T47D (cell line): ENCODE data around the gene PSTPIP1.

Experiments used
- DNase-seq, 2 experiments: peaks; one replicate each; pipeline versions ENCODE4 v3.0.0 to v3.0.0-alpha.2; 2011 to 2012; ENCODE audit warnings: low read depth in 1 of 2, low spot score in 1 of 2
- JUND ChIP-seq: IDR thresholded peaks from 2 replicates; pipeline ENCODE4 v1.6.1; 2012; ENCODE audit warnings: low read depth
- in situ Hi-C: cut with HindIII; loops from 2 replicates; pipeline ENCODE4 v1.10.0; 2016; ENCODE audit warnings: low sequenced_read_pairs, low pct_unique_long_range_greater_than_20kb

The PSTPIP1 gene

GRCh38 chr15:77012117-77012712, 17.3 kb downstream of the PSTPIP1 start:
- TF ChIP-seq JUND = no peak
- in situ Hi-C loops = no loop called here

DNA sequence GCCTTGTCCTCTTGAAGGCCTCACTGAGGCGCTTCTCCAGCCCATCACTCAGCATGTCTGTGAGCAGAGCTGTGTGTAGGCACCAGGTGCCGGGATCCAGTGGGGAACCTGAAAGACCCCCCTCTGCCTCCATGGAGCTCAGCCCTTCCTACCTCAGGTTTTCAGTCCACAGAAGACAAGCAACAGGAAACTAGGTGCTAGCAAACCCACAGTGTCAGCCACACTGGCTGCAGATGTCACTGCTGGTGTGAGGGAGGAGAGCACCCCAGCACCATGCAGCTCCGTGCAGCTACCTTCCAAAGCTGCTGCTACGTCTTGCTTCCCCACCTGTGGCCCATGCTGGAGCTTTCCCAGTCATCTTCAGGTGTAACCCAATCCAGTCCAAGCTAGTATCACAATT, 17.9 kb downstream of the PSTPIP1 start:
- in situ Hi-C loops = no loop called here
- no peak for TF ChIP-seq JUND
- DNase-seq = no peak

More at GRCh38 chr15:77012117-77012712, 17.3 kb downstream of the PSTPIP1 start:
- no peak for DNase-seq

DNA sequence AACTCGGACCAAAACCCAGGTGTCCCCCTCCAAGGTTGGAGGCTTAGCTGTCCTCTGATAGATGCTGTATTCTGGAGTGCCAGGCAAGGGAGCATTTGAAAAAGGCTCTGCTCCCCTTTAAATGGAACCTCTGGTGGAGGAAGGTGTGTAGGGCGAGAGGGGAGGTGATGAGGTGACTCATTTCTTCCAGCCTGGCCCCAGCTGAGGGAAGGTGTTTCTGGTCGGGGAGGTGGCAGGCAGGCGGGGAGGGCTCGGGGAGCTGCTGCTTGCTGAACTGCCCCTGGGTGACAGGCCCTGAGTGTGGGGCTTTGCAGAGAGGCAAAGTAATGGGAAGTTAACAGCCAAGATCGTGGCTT, 18.8 kb downstream of the PSTPIP1 start:
- TF ChIP-seq JUND = no peak
- no peak for DNase-seq
- in situ Hi-C loops = no loop called here

DNA sequence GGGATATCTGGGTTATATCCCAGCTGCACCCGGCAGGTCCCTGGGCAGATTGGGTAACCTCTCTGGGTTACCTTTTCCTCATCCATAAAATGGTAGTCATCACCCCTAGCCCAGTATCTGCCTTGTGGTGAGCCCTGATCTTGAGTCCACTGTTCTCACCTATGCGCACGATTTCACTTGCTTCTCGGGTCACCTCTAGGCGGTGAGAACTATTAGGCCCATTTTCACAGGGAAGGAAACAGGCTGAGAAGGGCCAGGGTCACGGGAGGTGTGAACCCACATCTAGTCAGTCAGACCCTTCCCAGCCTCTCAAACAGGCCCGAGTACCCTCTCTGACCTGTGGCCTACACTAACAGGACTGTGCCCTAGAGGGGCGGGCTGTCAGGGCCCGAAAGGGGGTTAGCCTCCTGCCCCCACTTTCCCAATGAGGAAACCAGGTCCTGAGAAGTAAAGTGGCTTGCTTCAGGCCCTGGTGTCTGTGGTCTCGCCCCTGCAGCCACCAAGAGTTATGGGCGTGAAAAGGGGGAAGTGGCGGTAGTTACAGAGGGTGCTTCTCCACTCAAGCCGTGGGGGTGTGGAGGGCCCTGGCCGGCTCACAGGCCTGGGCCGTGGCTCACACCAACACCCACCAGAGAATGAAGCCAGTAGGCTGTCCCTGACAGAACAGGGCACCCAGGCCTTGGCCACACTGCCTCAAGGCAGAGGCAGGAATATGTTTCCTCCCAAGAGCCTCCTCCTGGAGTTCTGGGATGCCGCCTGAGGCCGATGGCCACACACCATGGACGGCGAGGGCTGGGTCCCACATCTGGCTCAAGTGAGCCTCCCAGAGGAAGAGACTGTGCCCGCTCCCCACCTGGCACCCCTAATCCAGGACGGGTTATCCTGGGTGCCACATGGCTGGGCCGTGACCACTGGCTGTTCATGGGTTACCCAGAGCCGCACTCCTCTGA, 19.5 kb downstream of the PSTPIP1 start:
- DNase-seq = no peak
- in situ Hi-C loops = no loop called here
- TF ChIP-seq JUND = no peak

- in situ Hi-C loops = no loop called here
- no peak for DNase-seq
- TF ChIP-seq JUND = no peak
These were observed 20.9 kb downstream of the PSTPIP1 start for GRCh38 chr15:77015646-77016320.

GRCh38 chr15:77016321-77016695, 21.4 kb downstream of the PSTPIP1 start:
- no peak for DNase-seq
- in situ Hi-C loops = no loop called here
- TF ChIP-seq JUND = no peak

DNA sequence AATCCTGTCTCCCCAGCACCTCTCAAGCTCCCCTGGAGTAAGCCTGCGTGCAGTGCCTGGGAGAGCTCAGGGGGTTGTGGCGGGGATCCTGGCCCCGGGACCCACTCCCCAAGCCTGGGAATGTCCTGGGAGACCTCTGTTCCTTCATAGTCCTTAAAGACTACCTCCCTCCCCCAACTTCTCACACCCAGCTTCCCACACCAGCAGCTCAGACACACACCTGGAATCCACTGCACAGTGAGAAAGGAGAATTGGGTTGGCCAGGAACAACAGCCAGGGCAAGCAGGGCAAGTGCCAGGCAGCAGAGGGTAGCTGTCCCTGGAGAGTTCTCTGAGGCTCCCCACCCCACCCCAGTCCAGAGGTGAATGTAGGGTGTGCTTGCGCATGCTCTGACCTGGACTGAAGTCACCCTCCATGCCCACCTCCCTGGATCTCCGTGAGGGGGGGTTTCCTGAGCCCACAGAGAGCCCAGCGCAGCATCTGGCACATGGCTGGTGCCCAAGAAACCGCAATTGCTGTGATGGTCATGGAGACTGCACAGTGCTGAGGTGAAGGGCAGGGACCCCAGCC, 22.2 kb downstream of the PSTPIP1 start:
- in situ Hi-C loops = no loop called here
- no peak for TF ChIP-seq JUND
- DNase-seq = no peak

- no peak for TF ChIP-seq JUND
- no peak for DNase-seq
- in situ Hi-C loops = no loop called here
These were observed 23.1 kb downstream of the PSTPIP1 start for GRCh38 chr15:77017761-77018720.

GRCh38 chr15:77018796-77019505, 24.0 kb downstream of the PSTPIP1 start:
- no peak for TF ChIP-seq JUND
- DNase-seq = no peak
- in situ Hi-C loops = no loop called here

GRCh38 chr15:77019521-77020331, 24.8 kb downstream of the PSTPIP1 start:
- DNase-seq = no peak
- in situ Hi-C loops = no loop called here
- TF ChIP-seq JUND = no peak
